ENCODE data around the gene SHF.
"Not testable (repeated sequence)": the region's sequence is repeated elsewhere in the genome, so short reads cannot be mapped to it uniquely, and the experiment has no call there.

The SHF gene

DNA sequence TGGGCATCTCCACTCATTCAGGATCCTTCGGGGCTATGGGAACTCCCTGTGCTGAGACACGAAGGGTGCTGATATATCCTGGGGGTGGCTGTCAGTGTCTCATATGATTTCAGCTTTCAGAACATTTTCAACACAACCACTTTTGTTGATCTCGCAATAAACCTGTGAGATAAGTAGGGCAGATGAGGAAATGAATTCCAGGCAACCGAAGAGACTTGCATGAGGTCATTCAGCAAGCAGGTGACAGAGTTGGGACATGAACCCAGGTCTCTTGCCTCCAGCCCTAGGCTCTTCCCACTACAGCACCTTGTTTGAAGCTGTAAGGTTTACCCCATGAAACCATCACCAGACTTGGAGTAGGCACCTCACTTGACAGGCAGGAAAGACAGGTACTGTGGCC is 41.4 kb downstream of the SHF start:
- no peak for DNase-seq

DNA sequence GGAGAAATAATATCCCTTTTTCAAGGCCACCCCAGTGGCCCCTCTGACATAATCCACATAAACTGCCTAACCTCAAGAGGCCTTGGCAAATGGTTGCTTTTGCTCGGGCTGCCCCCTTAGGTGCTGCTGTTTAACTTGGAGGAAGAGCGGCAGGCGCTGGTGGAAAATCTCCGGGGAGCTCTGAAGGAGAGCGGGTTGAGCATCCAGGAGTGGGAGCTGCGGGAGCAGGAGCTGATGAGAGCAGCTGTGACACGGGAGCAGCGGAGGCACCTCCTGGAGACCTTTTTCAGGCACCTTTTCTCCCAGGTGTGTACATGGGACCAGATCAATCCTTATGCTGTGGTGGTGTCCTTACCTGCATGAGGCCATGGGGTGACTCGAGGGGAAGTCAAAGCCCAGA is 43.0 kb downstream of the SHF start:
- DNase-seq = peak; percentile 29

DNA sequence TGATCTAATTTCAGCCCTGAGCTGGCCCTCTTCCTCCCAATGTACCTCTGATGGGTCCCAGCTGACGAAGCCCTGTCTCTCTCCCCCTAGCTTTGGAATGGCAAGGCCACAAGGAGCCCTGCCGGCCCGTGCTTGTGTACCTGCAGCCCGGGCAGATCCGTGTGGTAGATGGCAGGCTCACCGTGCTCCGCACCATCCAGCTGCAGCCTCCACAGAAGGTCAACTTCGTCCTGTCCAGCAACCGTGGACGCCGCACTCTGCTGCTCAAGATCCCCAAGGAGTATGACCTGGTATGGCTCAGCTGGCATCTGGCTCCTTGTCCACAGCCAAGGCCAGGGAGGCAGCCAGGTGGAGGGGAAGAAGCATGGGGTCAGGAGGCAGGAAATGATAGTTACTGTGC is 43.8 kb downstream of the SHF start:
- no peak for DNase-seq

DNA sequence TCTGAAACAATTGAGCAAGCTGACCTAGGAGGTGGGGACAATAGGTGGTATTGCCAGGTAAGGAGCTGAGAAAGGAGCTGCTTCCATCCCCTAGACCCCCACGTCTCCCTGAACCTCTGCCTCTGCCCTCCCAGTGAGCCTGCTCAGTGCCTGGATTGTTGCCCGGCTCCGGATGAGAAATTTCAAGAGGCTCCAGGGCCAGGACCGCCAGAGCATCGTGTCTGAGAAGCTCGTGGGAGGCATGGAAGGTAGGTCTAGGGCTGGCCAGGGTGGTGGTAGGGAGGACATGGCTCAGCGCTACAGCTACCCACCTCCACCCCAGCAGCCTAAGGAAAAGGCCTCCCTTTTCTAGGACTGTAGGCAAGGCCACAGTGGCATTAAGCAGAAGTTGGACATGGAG is 44.7 kb downstream of the SHF start:
- DNase-seq = no peak

DNA sequence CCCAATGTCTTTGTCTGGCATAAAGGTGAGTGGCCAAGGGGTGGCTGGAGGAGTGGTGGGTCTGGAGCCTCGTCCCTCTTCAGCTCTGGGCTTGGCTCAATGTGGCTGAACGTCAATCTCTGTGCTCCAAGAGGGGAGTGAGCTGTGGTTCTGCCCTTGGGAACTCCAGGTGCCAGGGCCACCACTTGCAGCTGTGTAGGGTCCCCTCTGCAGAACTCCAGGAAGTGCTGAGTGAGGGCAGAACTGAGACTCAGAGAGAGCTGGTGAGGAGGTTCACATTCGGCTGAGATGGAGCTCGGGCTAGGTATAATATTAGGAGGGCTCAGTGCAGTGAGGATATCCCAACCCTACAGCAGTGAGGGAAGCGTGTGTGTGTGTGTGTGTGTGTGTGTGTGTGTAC is 46.4 kb downstream of the SHF start:
- DNase-seq = no peak

DNA sequence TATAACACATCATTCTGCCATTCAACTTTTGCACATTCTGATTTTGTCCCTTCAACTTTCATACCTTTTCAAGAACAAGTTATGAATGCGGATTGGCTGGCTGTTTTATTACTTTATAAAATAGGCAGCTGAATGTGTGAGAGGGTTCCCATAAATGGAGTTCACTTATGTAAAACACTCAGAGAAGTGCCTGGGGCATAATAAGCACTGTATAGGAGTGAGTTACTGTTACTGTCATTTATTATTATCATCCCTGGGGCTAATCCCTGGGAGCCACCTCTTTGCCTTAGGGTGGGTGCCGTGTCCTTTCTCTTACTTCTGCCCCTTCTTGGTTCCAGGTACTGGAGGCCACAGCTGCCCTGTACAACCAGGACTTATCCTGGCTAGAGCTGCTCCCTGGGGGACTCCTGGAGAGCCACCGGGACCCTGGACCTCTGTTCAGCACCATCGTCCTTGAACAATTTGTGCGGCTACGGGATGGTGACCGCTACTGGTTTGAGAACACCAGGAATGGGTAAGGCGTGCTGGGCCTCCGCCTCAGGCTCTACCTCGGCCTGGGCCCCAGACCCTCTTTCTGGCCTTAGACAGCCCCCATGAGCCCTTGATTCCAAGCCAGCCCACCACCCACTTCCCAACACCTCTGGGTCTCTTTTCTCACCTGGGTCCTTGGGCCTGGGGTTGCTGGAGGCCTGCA is 47.1 kb downstream of the SHF start:
- no peak for DNase-seq

DNA sequence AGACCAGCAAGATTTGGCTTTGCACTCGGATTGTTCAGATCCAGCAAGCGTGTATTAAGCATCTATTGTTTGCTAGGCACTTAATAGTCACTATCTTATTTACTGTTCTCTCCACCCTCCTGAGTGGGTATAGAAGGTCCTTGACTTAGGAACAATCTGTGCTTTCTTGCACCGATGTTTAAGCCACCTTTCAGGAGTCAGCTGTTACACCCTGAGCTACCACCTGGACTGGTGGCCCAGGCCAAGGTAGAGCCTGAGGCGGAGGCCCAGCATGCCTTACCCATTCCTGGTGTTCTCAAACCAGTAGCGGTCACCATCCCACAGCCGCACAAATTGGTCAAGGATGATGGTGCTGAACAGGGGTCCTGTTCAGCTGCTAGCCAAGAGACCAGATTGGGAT is 48.0 kb downstream of the SHF start:
- no peak for DNase-seq

DNA sequence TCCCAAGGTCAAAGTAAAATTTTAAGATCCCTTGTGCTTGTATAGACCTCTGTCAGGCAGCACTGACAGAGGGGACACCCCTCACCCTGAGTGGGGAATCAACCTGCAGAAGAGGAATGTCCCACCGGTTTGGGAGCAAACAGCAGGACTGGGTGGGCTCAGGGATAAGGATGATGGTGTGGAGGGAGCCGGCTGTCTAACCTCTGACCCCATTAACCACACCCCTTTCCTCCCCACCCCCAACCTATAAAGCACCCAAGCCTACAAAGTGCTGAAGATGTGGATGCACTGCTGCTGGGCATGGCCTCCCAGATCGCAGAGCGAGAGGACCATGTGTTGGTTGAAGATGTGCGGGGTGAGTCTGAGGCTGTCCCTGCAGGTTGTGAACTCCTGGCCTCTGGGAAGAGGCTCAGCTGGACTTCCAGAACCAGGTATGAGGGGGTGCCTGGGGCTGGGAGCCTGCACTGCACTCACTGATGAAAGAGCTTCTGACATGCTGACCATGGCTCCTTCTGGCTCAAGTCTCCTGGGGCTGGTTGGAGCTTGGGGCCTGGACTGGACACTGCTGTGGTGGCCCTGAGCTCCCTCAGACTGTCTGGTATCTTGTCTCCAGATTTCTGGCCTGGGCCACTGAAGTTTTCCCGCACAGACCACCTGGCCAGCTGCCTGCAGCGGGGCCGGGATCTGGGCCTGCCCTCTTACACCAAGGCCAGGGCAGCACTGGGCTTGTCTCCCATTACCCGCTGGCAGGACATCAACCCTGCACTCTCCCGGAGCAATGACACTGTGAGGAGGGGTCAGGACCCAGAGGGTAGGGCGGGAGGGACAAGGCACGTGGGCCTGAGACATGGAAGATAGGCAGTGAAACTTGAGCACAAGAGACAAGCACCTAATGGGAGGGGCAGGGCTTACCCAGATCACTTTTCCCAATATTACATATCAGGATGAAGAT is 48.7 kb downstream of the SHF start:
- DNase-seq = no peak

DNA sequence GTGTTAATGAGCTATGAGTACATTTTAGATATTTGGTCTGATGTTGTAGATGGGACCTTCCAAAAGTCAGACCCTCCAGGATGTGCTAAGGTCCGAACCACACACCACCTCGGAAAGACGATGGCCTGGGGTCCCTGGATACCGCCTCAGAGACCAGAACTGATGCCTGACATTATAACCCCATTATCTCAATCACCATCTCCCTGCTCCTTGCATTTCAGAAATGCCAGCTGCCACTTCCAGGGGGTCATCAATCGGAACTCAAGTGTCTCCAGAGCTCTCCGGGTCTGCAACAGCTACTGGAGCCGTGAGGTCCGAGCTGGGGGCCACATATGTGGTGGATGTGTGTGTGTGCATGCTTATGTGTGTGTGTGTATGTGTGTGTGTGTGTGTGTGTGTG is 50.1 kb downstream of the SHF start:
- DNase-seq = no peak

DNA sequence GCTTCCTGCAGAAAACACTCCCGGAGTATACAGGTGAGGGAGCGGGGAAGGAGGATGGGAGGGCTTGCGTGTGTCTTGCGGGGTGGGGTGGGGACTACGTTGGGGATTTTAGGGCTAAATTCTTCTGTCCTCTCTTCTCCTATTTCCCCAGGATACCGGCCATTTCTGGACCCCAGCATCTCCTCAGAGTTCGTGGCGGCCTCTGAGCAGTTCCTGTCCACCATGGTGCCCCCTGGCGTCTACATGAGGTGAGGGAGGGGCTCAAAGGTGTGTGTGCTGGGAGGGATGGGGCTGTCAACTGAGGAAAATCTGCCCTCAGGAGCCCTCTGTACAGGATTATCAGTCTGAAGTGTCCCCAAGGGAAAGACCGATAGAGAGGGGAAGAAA is 51.4 kb downstream of the SHF start:
- no peak for DNase-seq

DNA sequence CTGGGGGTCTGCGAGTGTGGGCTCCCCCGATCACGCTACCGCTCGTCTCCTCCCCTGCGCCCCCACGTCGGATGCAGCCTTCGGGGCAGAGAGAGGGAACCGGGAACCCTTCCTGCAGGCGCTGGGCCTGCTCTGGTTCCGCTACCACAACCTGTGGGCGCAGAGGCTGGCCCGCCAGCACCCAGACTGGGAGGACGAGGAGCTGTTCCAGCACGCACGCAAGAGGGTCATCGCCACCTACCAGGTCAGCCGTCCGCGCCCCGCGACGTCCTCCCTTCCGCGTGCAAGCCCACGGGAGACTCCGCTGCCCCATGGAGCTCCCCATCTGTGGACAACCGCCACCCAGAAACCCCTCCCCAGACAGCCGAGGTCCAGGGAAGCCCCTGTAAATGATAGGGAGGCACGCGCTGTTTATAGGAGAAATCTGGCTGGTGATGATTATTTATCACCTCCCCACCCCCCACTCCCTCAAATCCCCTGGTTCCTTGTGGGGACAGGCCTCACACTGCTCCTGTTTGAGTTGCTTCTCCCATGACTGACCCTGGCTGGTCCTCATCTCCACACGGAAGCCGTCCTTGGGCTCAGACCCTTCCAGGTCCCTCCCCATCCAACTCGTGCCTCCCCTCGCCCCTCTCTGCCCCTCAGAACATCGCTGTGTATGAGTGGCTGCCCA is 51.9 kb downstream of the SHF start:
- DNase-seq = not testable (repeated sequence)

DNA sequence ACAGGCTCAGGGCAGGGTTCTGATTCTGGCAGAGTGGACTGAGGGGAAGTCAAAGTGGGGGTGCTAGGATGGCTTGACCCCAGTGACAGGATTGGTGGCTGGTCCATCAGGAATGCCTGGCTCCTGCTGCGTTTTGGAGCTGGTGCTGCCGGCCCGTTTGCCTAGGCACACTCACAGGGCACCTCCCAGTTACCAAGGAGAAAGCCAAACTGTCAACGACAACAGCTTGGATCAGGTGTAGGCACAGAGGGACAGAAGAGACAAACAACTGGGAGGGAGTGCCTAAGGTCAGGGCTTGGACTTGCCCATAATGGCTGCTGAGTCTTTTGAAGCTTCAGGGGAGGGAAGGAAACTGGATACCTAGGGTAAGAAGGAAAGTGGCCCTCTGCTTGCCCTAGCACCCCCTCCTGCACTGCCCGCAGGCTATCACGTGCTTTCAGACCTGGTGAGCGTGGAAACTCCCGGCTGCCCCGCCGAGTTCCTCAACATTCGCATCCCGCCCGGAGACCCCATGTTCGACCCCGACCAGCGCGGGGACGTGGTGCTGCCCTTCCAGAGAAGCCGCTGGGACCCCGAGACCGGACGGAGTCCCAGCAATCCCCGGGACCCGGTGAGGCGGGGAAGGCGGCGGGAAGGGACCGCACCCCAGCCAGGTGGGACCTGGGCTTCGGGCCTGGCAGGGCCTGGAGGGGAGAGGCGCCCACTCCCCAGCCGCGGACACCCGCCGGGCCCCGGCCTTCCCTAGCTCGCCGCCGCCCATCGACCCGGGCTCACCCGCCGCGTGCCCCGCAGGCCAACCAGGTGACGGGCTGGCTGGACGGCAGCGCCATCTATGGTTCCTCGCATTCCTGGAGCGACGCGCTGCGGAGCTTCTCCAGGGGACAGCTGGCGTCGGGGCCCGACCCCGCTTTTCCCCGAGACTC is 52.8 kb downstream of the SHF start:
- no peak for DNase-seq

DNA sequence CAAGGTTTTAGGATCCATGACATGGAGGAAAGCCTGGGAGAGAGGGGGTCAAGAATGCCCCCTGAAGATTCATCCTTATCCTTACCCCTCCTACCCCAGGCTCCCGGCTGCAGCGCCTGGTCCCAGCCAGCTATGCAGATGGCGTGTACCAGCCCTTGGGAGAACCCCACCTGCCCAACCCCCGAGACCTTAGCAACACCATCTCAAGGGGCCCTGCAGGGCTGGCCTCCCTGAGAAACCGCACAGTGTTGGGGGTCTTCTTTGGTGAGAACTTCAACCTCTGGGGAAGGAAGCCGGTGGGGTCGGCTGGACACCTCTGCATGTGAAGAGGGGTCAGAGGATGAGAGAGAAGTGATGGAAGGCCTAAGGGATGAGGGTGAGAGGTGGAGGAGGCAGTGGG is 53.7 kb downstream of the SHF start:
- no peak for DNase-seq

DNA sequence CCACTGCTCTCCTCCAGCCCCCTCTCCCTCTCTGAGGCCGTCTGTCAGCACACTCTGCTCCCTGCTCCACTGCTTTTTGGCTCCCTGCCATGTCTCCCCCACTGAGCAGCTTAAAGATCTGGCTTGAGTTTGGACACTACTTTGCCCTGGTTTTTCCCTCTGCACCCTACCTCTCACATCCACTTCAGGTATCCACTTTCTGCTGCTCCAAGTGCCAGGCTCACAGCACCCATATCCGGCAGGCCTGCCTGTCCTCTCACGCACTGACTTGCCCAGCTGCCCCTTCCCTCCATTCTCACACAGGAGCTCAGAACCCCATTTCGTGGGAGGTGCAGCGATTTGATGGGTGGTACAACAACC is 54.2 kb downstream of the SHF start:
- DNase-seq = peak; percentile 80

DNA sequence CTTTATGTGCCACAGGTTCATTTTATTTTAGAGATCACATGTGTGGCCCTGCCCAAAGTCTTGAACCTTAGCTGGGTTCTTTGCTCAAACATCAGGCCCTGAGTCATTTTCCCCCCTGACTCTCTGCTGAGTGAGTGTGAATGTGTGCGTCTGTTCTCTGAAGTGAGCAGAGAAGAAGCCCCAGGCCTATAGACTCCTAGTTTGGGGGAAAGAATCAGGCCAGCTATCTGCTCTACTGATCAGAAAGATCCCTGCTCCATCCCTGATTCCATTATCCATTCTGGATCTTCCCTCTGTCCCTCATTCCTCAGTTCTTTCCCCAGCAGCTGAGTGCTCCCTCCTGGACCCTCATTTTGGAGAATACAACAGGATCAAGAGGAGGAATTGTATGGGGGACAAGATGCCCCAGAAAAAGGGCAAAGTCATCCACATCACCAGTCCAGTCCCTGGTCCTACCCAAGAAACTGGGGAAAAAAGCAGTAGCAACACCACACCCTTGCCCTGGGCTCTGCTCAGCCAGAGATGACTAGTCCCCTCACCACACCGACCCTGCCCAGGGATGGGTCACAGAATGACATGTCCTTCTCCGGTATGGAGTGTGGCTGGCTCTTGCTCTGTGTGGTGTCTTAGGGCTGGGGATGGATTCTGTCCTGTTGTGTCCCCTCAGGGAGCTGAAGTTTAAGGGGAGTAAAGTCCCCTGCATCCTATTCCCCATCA is 54.8 kb downstream of the SHF start:
- DNase-seq = no peak

DNA sequence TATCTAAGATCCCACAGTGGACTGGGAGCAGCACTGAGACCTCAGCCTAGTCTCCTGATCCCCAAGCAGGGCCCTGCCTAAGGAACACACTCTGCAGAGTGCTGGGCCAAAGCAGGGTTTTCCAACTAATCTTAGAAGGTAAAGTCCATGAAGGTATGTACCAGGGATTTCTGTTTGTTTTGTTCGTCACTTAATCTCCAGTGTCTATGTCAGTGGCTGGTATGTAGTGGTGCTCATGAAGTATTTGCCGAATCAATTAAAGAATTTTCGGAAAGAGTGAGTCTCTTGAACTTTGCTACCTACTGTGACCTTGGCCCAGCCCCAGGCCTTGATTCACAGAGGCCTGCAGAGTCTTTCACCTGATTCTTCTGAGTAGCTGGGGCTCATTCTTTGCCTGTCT is 56.3 kb downstream of the SHF start:
- DNase-seq = no peak

DNA sequence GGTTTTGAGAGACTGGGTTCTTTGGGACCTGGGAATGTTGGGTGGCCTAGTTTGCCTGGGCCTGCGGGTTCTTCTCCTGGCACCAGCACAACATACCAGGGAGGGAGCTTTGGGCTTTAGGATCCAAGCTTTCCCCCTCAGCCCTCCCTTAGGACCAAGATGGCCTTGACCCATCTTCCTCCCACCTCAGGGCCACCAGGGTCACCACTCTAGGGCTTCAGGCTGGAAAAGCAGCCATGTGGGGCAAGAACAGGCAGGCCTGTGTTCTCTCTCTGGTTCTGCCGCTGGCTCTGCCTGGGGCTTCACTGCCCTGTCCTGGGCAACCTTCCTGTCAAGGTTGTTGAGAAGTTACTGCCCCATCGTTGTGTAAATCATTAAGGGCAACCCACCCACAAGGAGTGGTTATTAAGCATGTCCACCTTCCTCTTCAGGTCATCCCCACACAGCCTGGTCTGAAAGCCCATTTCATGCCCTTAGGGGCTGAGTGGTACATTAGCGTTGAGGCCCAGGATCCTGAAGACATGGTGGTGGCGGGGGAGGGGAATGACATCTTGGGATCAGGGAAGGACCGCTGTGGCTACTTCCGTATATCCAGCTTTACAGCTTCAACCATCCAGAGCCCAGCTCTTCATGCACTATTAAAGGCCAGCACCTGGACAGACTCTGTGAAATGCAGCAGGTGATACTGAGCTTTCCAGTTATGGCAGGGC is 57.3 kb downstream of the SHF start:
- DNase-seq = no peak

DNA sequence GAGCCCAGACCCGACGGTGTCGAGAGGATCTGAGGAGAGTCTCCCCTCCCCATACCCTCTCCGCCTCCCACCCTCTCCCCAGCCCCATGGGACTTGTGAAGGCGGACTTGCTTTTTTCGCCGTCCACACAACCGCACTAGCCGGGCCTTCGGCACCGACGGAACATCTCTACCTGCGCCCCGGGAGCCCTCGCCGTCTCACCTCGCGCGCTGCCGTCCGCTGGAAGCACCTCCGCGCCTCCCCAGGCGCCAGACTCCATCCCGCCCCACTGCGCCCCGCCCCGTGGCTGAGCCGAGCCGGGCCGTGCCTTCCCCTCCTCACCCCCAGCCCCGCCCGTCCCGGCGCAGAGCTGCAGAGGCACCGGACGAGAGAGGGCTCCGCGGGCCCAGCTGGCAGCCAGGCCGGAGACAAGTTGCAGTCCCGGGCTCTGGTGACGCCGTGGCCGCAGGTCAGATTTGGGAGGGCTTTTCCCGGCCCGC is 58.1 kb downstream of the SHF start, which contains the start of the genes DUOX1 and DUOXA1:
Gene DUOX1 (plus strand): TSS at position 344 of the 479 bp plus-strand sequence. CDS start 1,973 bp downstream, outside the sequence.
Gene DUOXA1 (minus strand): TSS at position 229 of the 479 bp plus-strand sequence. CDS start 6,865 bp downstream, outside the sequence.
- DNase-seq = no peak

DNA sequence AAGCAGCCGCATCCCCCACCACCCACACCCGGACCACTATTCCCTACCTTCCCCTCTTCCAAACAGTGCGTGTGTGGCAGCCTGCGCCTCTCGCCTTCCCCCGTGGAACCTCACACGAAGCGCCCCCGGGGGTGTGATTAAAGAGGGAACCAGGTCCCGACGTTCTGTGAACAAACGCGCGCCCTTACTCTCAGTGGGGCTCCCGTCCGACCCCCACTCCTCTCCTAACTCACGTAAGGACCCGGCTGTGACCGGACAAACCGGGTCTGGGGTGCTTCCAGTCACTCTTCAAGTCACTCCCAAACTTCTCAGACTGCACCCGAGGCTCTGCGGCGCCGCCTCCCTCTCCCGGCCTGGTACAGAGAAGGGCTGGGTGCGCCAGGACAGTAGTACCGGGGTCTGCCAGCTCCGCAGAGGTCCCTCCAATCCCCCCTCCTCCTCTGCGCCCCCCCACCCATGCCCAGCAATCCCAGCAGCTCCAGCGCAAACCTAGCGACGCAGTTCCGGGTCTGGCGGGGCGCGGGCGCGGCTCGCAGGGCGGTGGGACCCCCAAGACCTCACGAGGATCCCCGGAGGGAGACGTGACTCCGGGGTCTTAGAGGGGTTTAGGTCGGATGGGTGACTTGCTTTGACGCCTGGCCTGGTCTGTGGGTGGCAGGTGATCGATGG is 58.7 kb downstream of the SHF start:
- DNase-seq = no peak

DNA sequence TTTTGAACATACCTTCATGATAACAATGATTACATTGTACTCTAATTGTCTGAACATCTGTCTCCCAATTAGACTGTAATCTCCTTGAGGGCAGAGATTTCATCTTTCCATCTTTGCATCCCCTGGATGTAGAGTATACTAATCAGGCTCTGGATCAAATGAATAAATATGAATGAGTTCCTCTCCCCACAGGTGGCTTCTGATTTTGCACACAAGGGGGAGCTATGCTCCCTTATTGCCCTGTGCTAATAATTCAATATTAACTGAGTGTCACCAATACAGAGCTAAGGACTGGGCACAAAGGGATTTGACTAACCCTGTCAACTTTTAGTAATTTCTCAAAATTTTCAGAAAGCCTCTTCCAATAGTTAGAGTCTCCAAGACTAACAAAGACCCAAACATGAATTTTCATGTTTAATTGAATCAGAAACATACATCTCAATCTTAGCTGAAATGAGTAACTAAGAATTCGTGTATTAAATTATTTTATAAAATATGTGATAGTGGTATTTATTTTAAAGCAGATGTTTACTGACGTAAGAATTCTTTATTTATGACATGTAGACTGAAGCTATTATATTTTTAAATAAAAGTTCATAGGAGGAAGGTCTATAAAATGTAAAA is 61.1 kb downstream of the SHF start:
- DNase-seq = peak; percentile 52
